SK-N-MC (cell line): Measurements from ENCODE around the gene MAPK8.

Source experiments
- EZH2 ChIP-seq: fragments of 200-600 bp; sonication (generic); IDR thresholded peaks from one replicate; pipeline ENCODE4 v1.6.1; 2017; ENCODE audit warnings: antibody characterized with exemption
- POLR2AphosphoS5 ChIP-seq: IDR thresholded peaks from 2 replicates; pipeline ENCODE4 v1.6.1; 2012; ENCODE audit warnings: mild to moderate bottlenecking, low read depth, low read length, borderline replicate concordance

GRCh38 chr10:48465860-48466521 is 159.5 kb downstream of the MAPK8 start:
- TF ChIP-seq EZH2 (no peak), POLR2AphosphoS5 (no peak)
